HUES48 (cell line): ENCODE measurements around the gene TECPR2.
"Not testable (repeated sequence)": the region's sequence is repeated elsewhere in the genome, so short reads cannot be mapped to it uniquely, and the experiment has no call there.

ENCODE experiments used
- H3K27ac ChIP-seq: one replicate; pipeline ENCODE4 v1.7.0; 2013; ENCODE audit warnings: low read depth, low read length, inconsistent platforms
- H3K27me3 ChIP-seq: 2 replicates; pipeline ENCODE4 v1.6.1; 2013; ENCODE audit warnings: mild to moderate bottlenecking, low read length; ENCODE audit not compliant: control insufficient read depth, insufficient read depth
- H3K36me3 ChIP-seq: 2 replicates; pipeline ENCODE4 v1.6.1; 2013; ENCODE audit warnings: low read length; ENCODE audit not compliant: control insufficient read depth, insufficient read depth
- H3K4me1 ChIP-seq: 2 replicates; pipeline ENCODE4 v1.6.1; 2013; ENCODE audit warnings: mild to moderate bottlenecking, low read length; ENCODE audit not compliant: control insufficient read depth, insufficient read depth
- H3K4me3 ChIP-seq: 2 replicates; pipeline ENCODE4 v1.5.1; 2013; ENCODE audit warnings: mild to moderate bottlenecking, low read depth, low read length
- H3K9ac ChIP-seq: 2 replicates; pipeline ENCODE4 v1.6.1; 2013; ENCODE audit warnings: mild to moderate bottlenecking, low read depth, low read length, moderate library complexity
- H3K9me3 ChIP-seq: 2 replicates; pipeline ENCODE4 v1.6.1; 2013; ENCODE audit warnings: low read length; ENCODE audit not compliant: control insufficient read depth, insufficient read depth

The TECPR2 gene

GRCh38 chr14:102510616-102511520 lies 148.1 kb downstream of the TECPR2 start:
- peaks cover 7% of the 10 kb centered on the region; the same call in 1 of the 2 replicates for H3K36me3 ChIP-seq
- no peaks in the 10 kb centered on the region for H3K27me3 ChIP-seq
- peaks cover 10% of the 10 kb centered on the region for H3K4me1 ChIP-seq
- H3K9ac ChIP-seq, result no peak overlapping the region
- peak overlapping the region; percentile 29 for H3K27ac ChIP-seq
- H3K4me3 ChIP-seq, result peak overlapping the region; percentile 77
- H3K9me3 ChIP-seq, result no peaks in the 10 kb centered on the region

GRCh38 chr14:102511538-102511937 lies 148.8 kb downstream of the TECPR2 start:
- Histone ChIP-seq H3K4me3 (no peak overlapping the region), H3K27ac (no peak overlapping the region)

GRCh38 chr14:102512793-102513300 lies 150.1 kb downstream of the TECPR2 start:
- Histone ChIP-seq H3K9ac (no peak overlapping the region), H3K4me1 (peaks cover 10% of the 10 kb centered on the region), H3K4me3 (no peak overlapping the region)

More at GRCh38 chr14:102511538-102511937, 148.8 kb downstream of the TECPR2 start:
- Histone ChIP-seq H3K4me1 (peaks cover 10% of the 10 kb centered on the region), H3K36me3 (peaks cover under 1% of the 10 kb centered on the region; the same call in 1 of the 2 replicates), H3K9me3 (no peaks in the 10 kb centered on the region), H3K9ac (no peak overlapping the region), H3K27me3 (no peaks in the 10 kb centered on the region)

GRCh38 chr14:102513899-102514772 lies 151.4 kb downstream of the TECPR2 start:
- H3K4me3 ChIP-seq, result no peak overlapping the region
- H3K27ac ChIP-seq, result no peak overlapping the region
- H3K4me1 ChIP-seq, result peaks cover 10% of the 10 kb centered on the region
- H3K9me3 ChIP-seq, result no peaks in the 10 kb centered on the region
- H3K9ac ChIP-seq, result no peak overlapping the region
- no peaks in the 10 kb centered on the region for H3K36me3 ChIP-seq
- H3K27me3 ChIP-seq, result peaks cover 12% of the 10 kb centered on the region; the same call in 1 of the 2 replicates

More at GRCh38 chr14:102512793-102513300, 150.1 kb downstream of the TECPR2 start:
- no peak overlapping the region for H3K27ac ChIP-seq
- H3K9me3 ChIP-seq, result no peaks in the 10 kb centered on the region
- peaks cover 5% of the 10 kb centered on the region; the same call in 1 of the 2 replicates for H3K27me3 ChIP-seq
- no peaks in the 10 kb centered on the region for H3K36me3 ChIP-seq

- no peak overlapping the region for H3K9ac ChIP-seq
- no peak overlapping the region for H3K4me3 ChIP-seq
- H3K9me3 ChIP-seq, result no peaks in the 10 kb centered on the region
- H3K4me1 ChIP-seq, result peaks cover 10% of the 10 kb centered on the region
- H3K27me3 ChIP-seq, result peaks cover 12% of the 10 kb centered on the region; the same call in 1 of the 2 replicates
- H3K36me3 ChIP-seq, result no peaks in the 10 kb centered on the region
- no peak overlapping the region for H3K27ac ChIP-seq
These were observed 152.4 kb downstream of the TECPR2 start for GRCh38 chr14:102514987-102515733.

GRCh38 chr14:102516531-102517391 lies 154.0 kb downstream of the TECPR2 start:
- Histone ChIP-seq H3K27ac (no peak overlapping the region), H3K27me3 (peaks cover 12% of the 10 kb centered on the region; the same call in 1 of the 2 replicates), H3K4me3 (peak overlapping the region; percentile 71), H3K9me3 (no peaks in the 10 kb centered on the region), H3K4me1 (no peaks in the 10 kb centered on the region), H3K36me3 (no peaks in the 10 kb centered on the region), H3K9ac (peak overlapping the region; percentile 24; the same call in 1 of the 2 replicates)

GRCh38 chr14:102517392-102518062 lies 154.8 kb downstream of the TECPR2 start:
- H3K36me3 ChIP-seq, result no peaks in the 10 kb centered on the region
- H3K9me3 ChIP-seq, result no peaks in the 10 kb centered on the region
- H3K4me1 ChIP-seq, result no peaks in the 10 kb centered on the region
- no peak overlapping the region for H3K27ac ChIP-seq
- peak overlapping the region; percentile 24; the same call in 1 of the 2 replicates for H3K9ac ChIP-seq
- peak overlapping the region; percentile 71 for H3K4me3 ChIP-seq
- peaks cover 12% of the 10 kb centered on the region; the same call in 1 of the 2 replicates for H3K27me3 ChIP-seq

GRCh38 chr14:102518063-102518648 lies 155.4 kb downstream of the TECPR2 start:
- H3K4me1 ChIP-seq, result no peaks in the 10 kb centered on the region; the same call in 1 of the 2 replicates
- H3K9ac ChIP-seq, result no peak overlapping the region
- H3K36me3 ChIP-seq, result no peaks in the 10 kb centered on the region
- H3K9me3 ChIP-seq, result no peaks in the 10 kb centered on the region
- peaks cover 12% of the 10 kb centered on the region; the same call in 1 of the 2 replicates for H3K27me3 ChIP-seq
- H3K27ac ChIP-seq, result no peak overlapping the region
- no peak overlapping the region for H3K4me3 ChIP-seq

- not testable (repeated sequence) for H3K9me3 ChIP-seq, H3K4me3 ChIP-seq, H3K9ac ChIP-seq, H3K4me1 ChIP-seq, H3K27ac ChIP-seq, H3K36me3 ChIP-seq
- peaks cover 12% of the 10 kb centered on the region; the same call in 1 of the 2 replicates for H3K27me3 ChIP-seq
These were observed 157.0 kb downstream of the TECPR2 start for GRCh38 chr14:102519709-102520108.
